CD4-positive, alpha-beta T cell (primary cell): ENCODE measurements around the gene SUN2. TPM values are rescaled to one million over a fixed set of nuclear protein-coding genes. Genes with fewer than 3 reads are reported as not detected.

Experiments
- ATAC-seq: fragments of 200-7000 bp; cut with Tn5 transposase; one replicate; pipeline ENCODE4 v1.10.0; 2022; ENCODE audit warnings: mild to moderate bottlenecking; ENCODE audit not compliant: poor library complexity
- CTCF ChIA-PET: fragments of 350-600 bp; sonication (Branson Sonifier 250); formaldehyde crosslinking; loops from one replicate; lab custom pipeline; 2021; ENCODE audit warnings: antibody characterized with exemption, inconsistent platforms; lab: Charles Lee
- POLR2A ChIA-PET: fragments of 350-600 bp; sonication (Branson Sonifier 250); formaldehyde crosslinking; loops from one replicate; lab custom pipeline; 2021; ENCODE audit warnings: antibody characterized with exemption, inconsistent platforms; lab: Charles Lee
- DNase-seq, 14 experiments: peaks; one replicate each; pipeline ENCODE4 v3.0.0-alpha.2; 2013 to 2020; ENCODE audit warnings: mixed read lengths in 2 of 14
- H3K27ac ChIP-seq, 2 donors: one replicate each; pipeline versions ENCODE4 v1.5.1 to v1.7.0; 2013; ENCODE audit warnings: low read length in 2 of 2, low read depth in 1 of 2, mild to moderate bottlenecking in 1 of 2
- H3K27me3 ChIP-seq, 2 experiments: 1 replicate in 1 of 2; 2 replicates in 1 of 2; pipeline versions ENCODE4 v1.6.1 to v1.7.0; 2013; ENCODE audit warnings: low read length in 2 of 2, control low read depth in 1 of 2, mild to moderate bottlenecking in 1 of 2, moderate library complexity in 1 of 2; ENCODE audit not compliant: insufficient read depth in 2 of 2, control insufficient read depth in 1 of 2
- H3K36me3 ChIP-seq: one replicate; pipeline ENCODE4 v1.6.1; 2013; ENCODE audit warnings: low read length, control low read depth; ENCODE audit not compliant: insufficient read depth
- H3K4me1 ChIP-seq: one replicate; pipeline ENCODE4 v1.6.1; 2013; ENCODE audit warnings: low read length, control low read depth; ENCODE audit not compliant: insufficient read depth
- H3K4me3 ChIP-seq: one replicate; pipeline ENCODE4 v1.5.1; 2013; ENCODE audit warnings: mild to moderate bottlenecking, low read length, moderate library complexity
- H3K9me3 ChIP-seq, 2 experiments: 1 replicate in 1 of 2; 2 replicates in 1 of 2; pipeline versions ENCODE4 v1.6.1 to v1.7.0; 2013; ENCODE audit warnings: low read length in 2 of 2, mild to moderate bottlenecking in 2 of 2, control low read depth in 1 of 2, moderate library complexity in 1 of 2; ENCODE audit not compliant: control insufficient read depth in 1 of 2, insufficient read depth in 1 of 2
- H3K27ac Mint-ChIP-seq: one replicate; pipeline ENCODE4 v1.8.0; 2020; ENCODE audit warnings: mixed read lengths
- H3K27me3 Mint-ChIP-seq: one replicate; pipeline ENCODE4 v1.8.0; 2021; ENCODE audit warnings: mixed read lengths
- H3K36me3 Mint-ChIP-seq: one replicate; pipeline ENCODE4 v1.8.0; 2021; ENCODE audit warnings: low read depth, mixed read lengths
- H3K4me1 Mint-ChIP-seq: one replicate; pipeline ENCODE4 v1.8.0; 2021; ENCODE audit warnings: low read depth, mixed read lengths
- H3K4me3 Mint-ChIP-seq: one replicate; pipeline ENCODE4 v1.8.0; 2020; ENCODE audit warnings: mild to moderate bottlenecking, mixed read lengths
- H3K9me3 Mint-ChIP-seq: one replicate; pipeline ENCODE4 v1.8.0; 2020; ENCODE audit warnings: mixed read lengths
- CTCF ChIP-seq: fragments of 200-600 bp; IDR thresholded peaks from one replicate; pipeline ENCODE4 v1.8.0; 2022; ENCODE audit warnings: antibody characterized with exemption, mild to moderate bottlenecking
- intact Hi-C, 2 experiments: fragments of 100-400 bp; cut with DNase I in 1 of 2; cut with micrococcal nuclease in 1 of 2; formaldehyde crosslinking; loops; one replicate each; pipeline versions ENCODE4 v1.15.1 to v1.9.0; 2023 to 2025; cut with DNase I, micrococcal nuclease
- total RNA-seq, 174 experiments: library from RNA in 2 of 174; stranded (reverse) in 2 of 174; gene quantifications; one replicate each; pipeline ENCODE4 v1.2.3 and lab custom pipeline; 2021 to 2026

The SUN2 gene
- total RNA-seq, 2 experiments from 2014 or later: 440 to 453 TPM

- peak in 3 of 14 experiments; percentile 42 to 46 (median 42) for DNase-seq
- peaks cover 38% of the 10 kb centered on the region for H3K36me3 Mint-ChIP-seq
- H3K27me3 ChIP-seq: no peaks in the 10 kb centered on the region
- H3K4me3 Mint-ChIP-seq: peak overlapping the region; percentile 96
- peak overlapping the region; percentile 62 to 74 for H3K27ac ChIP-seq
- ChIA-PET CTCF (interaction anchor here (0.7 to 3.9 kb wide), 7 partner anchors 9 to 483 kb away, joined by 3 to 20 read pairs (median 3); partner anchors contain the start of gene TOMM22), POLR2A (interaction anchor here (1.2 to 25.2 kb wide), 6 partner anchors 9 to 87 kb away, joined by 3 to 752 read pairs (median 14); partner anchors contain the start of genes GTPBP1 and NPTXR)
- ATAC-seq: no peak
- TF ChIP-seq CTCF: no peak
- H3K4me3 ChIP-seq: peak overlapping the region; percentile 76
- H3K9me3 Mint-ChIP-seq: no peaks in the 10 kb centered on the region
- no peaks in the 10 kb centered on the region for H3K27me3 Mint-ChIP-seq
- H3K27ac Mint-ChIP-seq: peak overlapping the region; percentile 93
- peaks cover 24% of the 10 kb centered on the region for H3K36me3 ChIP-seq
- intact Hi-C loops: loop anchor here in 1 of 2 experiments (5.0 kb wide), 1 partner anchor 85 kb away; the partner anchor contains the start of gene NPTXR
- peaks cover 69% of the 10 kb centered on the region for H3K4me1 ChIP-seq
- peaks cover 60% of the 10 kb centered on the region for H3K4me1 Mint-ChIP-seq
- H3K9me3 ChIP-seq: no peaks in the 10 kb centered on the region
Observed at GRCh38 chr22:38756711-38757463, 1.1 kb upstream of the SUN2 start.

GRCh38 chr22:38755155-38755910, 465 bp downstream of the SUN2 start:
- no peak for ATAC-seq
- peak in 11 of 14 experiments; percentile 33 to 81 (median 53) for DNase-seq
- H3K9me3 ChIP-seq: no peaks in the 10 kb centered on the region
- Mint-ChIP-seq H3K4me3 (peak overlapping the region; percentile 99), H3K9me3 (no peaks in the 10 kb centered on the region), H3K36me3 (peaks cover 54% of the 10 kb centered on the region), H3K27ac (peak overlapping the region; percentile 99), H3K4me1 (peaks cover 72% of the 10 kb centered on the region), H3K27me3 (no peaks in the 10 kb centered on the region)
- H3K27me3 ChIP-seq: no peaks in the 10 kb centered on the region
- H3K4me1 ChIP-seq: peaks cover 75% of the 10 kb centered on the region
- intact Hi-C loops: loop anchor here (1.0 to 5.0 kb wide), 3 partner anchors 39 to 87 kb away; partner anchors contain the start of genes DNAL4 (in 1 of the 2) and NPTXR (in 1 of the 2)
- H3K4me3 ChIP-seq: peak overlapping the region; percentile 98
- POLR2A ChIA-PET: interaction anchor here (0.9 to 25.2 kb wide), 11 partner anchors 9 to 115 kb away, joined by 3 to 752 read pairs (median 5); partner anchors contain the start of genes GTPBP1 and NPTXR
- TF ChIP-seq CTCF: no peak
- peaks cover 38% of the 10 kb centered on the region for H3K36me3 ChIP-seq
- CTCF ChIA-PET: interaction anchor here (0.8 to 2.1 kb wide), 4 partner anchors 11 to 248 kb away, joined by 3 to 11 read pairs (median 4); partner anchors contain the start of gene TOMM22
- H3K27ac ChIP-seq: peak overlapping the region; percentile 75 to 81

GRCh38 chr22:38754751-38755154, 1.0 kb downstream of the SUN2 start:
- ChIA-PET CTCF (interaction anchor here (0.6 to 2.1 kb wide), 5 partner anchors 10 to 73 kb away, joined by 3 to 11 read pairs (median 4); partner anchors contain the start of gene TOMM22), POLR2A (interaction anchor here (0.7 to 25.2 kb wide), 9 partner anchors 9 to 115 kb away, joined by 3 to 752 read pairs (median 5); partner anchors contain the start of genes GTPBP1 and NPTXR)
- H3K4me1 ChIP-seq: peaks cover 81% of the 10 kb centered on the region
- peaks cover 78% of the 10 kb centered on the region for H3K4me1 Mint-ChIP-seq
- H3K36me3 Mint-ChIP-seq: peaks cover 60% of the 10 kb centered on the region
- peak overlapping the region; percentile 99 for H3K27ac Mint-ChIP-seq
- no peaks in the 10 kb centered on the region for H3K27me3 ChIP-seq
- H3K4me3 ChIP-seq: peak overlapping the region; percentile 98
- H3K27ac ChIP-seq: peak overlapping the region; percentile 75 to 81
- no peak for TF ChIP-seq CTCF
- H3K4me3 Mint-ChIP-seq: peak overlapping the region; percentile 99
- H3K36me3 ChIP-seq: peaks cover 44% of the 10 kb centered on the region
- no peaks in the 10 kb centered on the region for H3K9me3 Mint-ChIP-seq
- DNase-seq (peak in 5 of 14 experiments; percentile 41 to 70 (median 64)), ATAC-seq (no peak)
- no peaks in the 10 kb centered on the region for H3K9me3 ChIP-seq
- H3K27me3 Mint-ChIP-seq: no peaks in the 10 kb centered on the region
- intact Hi-C loops: loop anchor here (1.0 to 5.0 kb wide), 3 partner anchors 40 to 88 kb away; partner anchors contain the start of genes NPTXR (in 2 of the 2) and DNAL4 (in 1 of the 2)
